Astrocyte of the spinal cord (primary cell): ENCODE results near the gene ARMH1.

ENCODE experiments used
- DNase-seq: peaks from one replicate; pipeline ENCODE4 v3.0.0; 2011; ENCODE audit warnings: low read depth, low spot score
- H3K4me3 ChIP-seq: 2 replicates; pipeline ENCODE4 v1.5.1; 2011; ENCODE audit warnings: low read depth, mild to moderate bottlenecking, low read length, moderate library complexity
- CTCF ChIP-seq: IDR thresholded peaks from 2 replicates; pipeline ENCODE4 v1.5.1; 2012; ENCODE audit warnings: low read depth, mild to moderate bottlenecking, low read length, inconsistent platforms
- in situ Hi-C: cut with HindIII; loops from 2 replicates; pipeline ENCODE4 v1.10.0; 2017; ENCODE audit warnings: low sequenced_read_pairs

The ARMH1 gene

GRCh38 chr1:44700573-44700972 lies 26.1 kb downstream of the ARMH1 start:
- TF ChIP-seq CTCF, result no peak
- no peak for DNase-seq
- H3K4me3 ChIP-seq, result no peak overlapping the region
- in situ Hi-C loops, result no loop called here

GRCh38 chr1:44701141-44701573 lies 26.6 kb downstream of the ARMH1 start:
- no peak for DNase-seq
- no peak overlapping the region for H3K4me3 ChIP-seq

GRCh38 chr1:44705470-44705869 lies 31.0 kb downstream of the ARMH1 start:
- H3K4me3 ChIP-seq, result no peak overlapping the region
- DNase-seq, result no peak
- no peak for TF ChIP-seq CTCF
- in situ Hi-C loops, result no loop called here

More at GRCh38 chr1:44701141-44701573, 26.6 kb downstream of the ARMH1 start:
- TF ChIP-seq CTCF, result no peak
- in situ Hi-C loops, result no loop called here

- H3K4me3 ChIP-seq, result no peak overlapping the region
- no peak for TF ChIP-seq CTCF
- in situ Hi-C loops, result no loop called here
- DNase-seq, result no peak
Measured at GRCh38 chr1:44705938-44706337, 31.4 kb downstream of the ARMH1 start.

- DNase-seq, result peak; percentile 89
- no peak for TF ChIP-seq CTCF
Measured at GRCh38 chr1:44707112-44707881, 32.8 kb downstream of the ARMH1 start.

GRCh38 chr1:44707959-44708831 lies 33.7 kb downstream of the ARMH1 start:
- peak; percentile 59 for TF ChIP-seq CTCF
- peak; percentile 50 for DNase-seq
- in situ Hi-C loops, result no loop called here
- H3K4me3 ChIP-seq, result no peak overlapping the region

More at GRCh38 chr1:44707112-44707881, 32.8 kb downstream of the ARMH1 start:
- in situ Hi-C loops, result no loop called here
- no peak overlapping the region for H3K4me3 ChIP-seq
